C4-2B (cell line): Measurements from ENCODE around the gene SCO2.

Experiments
- H3K27ac ChIP-seq: fragments of 450-650 bp; 2 replicates; pipeline ENCODE4 v1.5.1; 2017
- CTCF ChIP-seq: fragments of 450-650 bp; conservative IDR thresholded peaks from 2 replicates; pipeline ENCODE4 v1.5.1; 2017; ENCODE audit warnings: mild to moderate bottlenecking
- ZFX ChIP-seq: fragments of 450-650 bp; IDR thresholded peaks from 2 replicates; pipeline ENCODE4 v1.6.1; 2017

The SCO2 gene

GRCh38 chr22:50550395-50550794 lies 25.0 kb upstream of the SCO2 start:
- H3K27ac ChIP-seq: no peak overlapping the region
- no peak for TF ChIP-seq CTCF
- TF ChIP-seq ZFX: no peak

- TF ChIP-seq CTCF (no peak), ZFX (no peak)
- no peak overlapping the region for H3K27ac ChIP-seq
These were observed 23.8 kb upstream of the SCO2 start for GRCh38 chr22:50548921-50549790.

GRCh38 chr22:50548040-50548920 lies 22.9 kb upstream of the SCO2 start:
- TF ChIP-seq CTCF: no peak
- TF ChIP-seq ZFX: no peak
- no peak overlapping the region for H3K27ac ChIP-seq

GRCh38 chr22:50547263-50547985 lies 22.0 kb upstream of the SCO2 start:
- TF ChIP-seq CTCF (no peak), ZFX (no peak)
- H3K27ac ChIP-seq: no peak overlapping the region

GRCh38 chr22:50546326-50547262 lies 21.2 kb upstream of the SCO2 start:
- no peak overlapping the region for H3K27ac ChIP-seq
- TF ChIP-seq CTCF (no peak), ZFX (no peak)

GRCh38 chr22:50545522-50546325 lies 20.3 kb upstream of the SCO2 start, which contains the start of gene KLHDC7B:
Gene KLHDC7B, plus strand, starts transcription at chr22:50545899. Its CDS starts 345 bp downstream, at chr22:50546244.
- TF ChIP-seq ZFX (no peak), CTCF (no peak)
- no peak within 1 kb of the TSS for H3K27ac ChIP-seq
